Ammon's horn (tissue), 1 donor: ENCODE data around the gene ADAMTS2.
"Not testable (repeated sequence)": the region's sequence is repeated elsewhere in the genome, so short reads cannot be mapped to it uniquely, and the experiment has no call there.

Experiments used
- DNase-seq: peaks from one replicate; pipeline ENCODE4 v3.0.0-alpha.2; 2016; ENCODE audit warnings: low spot score

ADAMTS2 gene

GRCh38 chr5:179123491-179124272, 221.6 kb downstream of the ADAMTS2 start:
- DNase-seq, result no peak

GRCh38 chr5:179123109-179123426, 222.2 kb downstream of the ADAMTS2 start:
- DNase-seq, result no peak

DNA sequence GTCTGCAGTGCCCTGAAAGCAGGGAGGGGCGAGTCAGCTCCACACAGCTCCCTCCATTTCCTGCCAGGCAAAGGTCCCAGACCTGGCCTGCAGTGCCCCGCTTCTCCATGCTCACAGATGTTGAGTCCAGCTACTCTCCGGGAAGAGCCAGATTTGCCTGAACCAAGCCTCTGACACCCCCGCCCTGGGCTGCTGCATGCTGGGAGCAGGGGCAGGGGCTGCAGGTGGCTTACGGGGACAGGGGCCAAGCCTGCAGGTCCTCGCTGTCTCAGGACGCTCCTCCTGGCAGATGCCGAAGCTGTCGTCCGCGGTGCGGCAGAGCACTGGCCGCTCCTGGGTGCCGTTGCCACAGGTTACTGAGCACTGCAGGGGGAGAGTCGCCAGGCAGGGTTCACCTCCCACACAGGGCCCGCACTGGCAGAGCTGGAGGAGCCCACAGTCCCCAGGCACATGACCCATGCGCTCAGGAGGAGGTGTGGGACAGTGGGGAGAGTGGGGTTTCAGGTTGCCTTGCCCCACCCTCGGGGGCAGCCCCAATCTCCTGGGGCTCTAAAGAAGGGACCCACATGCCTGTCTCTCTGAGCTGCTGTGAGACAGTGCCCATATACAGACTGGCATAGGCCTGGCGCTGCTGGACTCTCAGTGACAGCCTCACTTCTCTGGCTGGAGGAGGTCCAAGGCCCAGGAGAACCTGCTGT, 222.7 kb downstream of the ADAMTS2 start:
- DNase-seq, result no peak

DNA sequence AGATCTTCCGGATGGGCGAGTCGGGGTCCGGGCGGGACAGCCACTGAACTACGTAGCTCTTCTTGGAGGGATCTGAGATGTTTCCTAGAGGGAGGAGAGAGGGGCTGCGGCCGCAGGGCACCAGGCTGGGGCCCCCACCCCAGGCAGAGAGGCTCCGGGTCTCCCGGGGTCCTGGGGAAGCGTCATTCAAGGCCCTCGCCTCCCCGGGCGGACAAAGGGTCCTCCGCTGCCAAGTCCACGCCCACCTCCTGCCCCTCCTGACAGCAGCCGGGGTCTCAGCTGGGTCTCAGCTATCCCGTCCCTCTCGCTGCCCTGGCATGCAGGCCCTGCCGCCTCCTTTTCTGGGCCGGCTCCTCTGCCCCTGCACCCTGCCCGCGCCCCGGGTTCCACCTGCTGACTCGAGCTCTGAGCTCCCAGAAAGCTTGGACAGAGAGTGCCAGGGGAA, 223.6 kb downstream of the ADAMTS2 start:
- no peak for DNase-seq

DNA sequence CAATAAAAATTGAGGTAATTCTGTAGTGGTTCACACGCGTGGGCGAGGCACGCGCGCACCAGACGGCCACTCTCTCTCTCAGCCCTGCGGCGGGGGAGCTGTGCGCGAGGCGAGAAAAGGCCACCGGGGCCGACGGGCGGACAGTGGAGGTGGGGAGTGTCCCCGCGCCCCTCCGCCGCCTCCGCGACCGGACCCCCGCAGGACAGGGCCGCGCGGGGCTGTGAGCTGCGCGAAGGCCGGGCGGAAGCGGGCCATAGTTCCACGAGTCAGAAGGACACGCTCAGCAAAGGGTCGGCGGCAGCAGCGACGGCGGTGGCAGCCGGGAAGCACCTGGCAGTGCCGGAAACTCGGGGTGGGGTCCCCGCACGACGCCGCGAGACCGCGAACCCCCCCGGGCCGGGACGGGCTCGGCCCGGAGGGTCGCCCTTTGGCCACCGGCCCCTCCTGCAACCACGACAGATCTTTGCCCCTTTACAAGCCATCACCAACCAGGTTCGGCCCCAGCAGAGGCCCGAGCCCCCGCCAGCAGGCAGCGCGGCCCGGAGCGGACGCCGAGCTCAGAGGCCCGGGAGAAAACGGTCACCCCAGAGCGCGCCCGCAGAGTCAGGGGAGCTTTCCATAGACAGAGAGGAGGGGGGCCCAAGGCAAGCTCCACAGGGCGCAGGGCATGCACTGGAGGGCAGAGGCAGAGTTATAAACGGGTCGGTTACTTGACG, 224.2 kb downstream of the ADAMTS2 start:
- no peak for DNase-seq

- DNase-seq, result no peak
These were observed 224.8 kb downstream of the ADAMTS2 start for GRCh38 chr5:179120421-179120861.

- DNase-seq, result no peak
These were observed 225.7 kb downstream of the ADAMTS2 start for GRCh38 chr5:179119415-179120170.

DNA sequence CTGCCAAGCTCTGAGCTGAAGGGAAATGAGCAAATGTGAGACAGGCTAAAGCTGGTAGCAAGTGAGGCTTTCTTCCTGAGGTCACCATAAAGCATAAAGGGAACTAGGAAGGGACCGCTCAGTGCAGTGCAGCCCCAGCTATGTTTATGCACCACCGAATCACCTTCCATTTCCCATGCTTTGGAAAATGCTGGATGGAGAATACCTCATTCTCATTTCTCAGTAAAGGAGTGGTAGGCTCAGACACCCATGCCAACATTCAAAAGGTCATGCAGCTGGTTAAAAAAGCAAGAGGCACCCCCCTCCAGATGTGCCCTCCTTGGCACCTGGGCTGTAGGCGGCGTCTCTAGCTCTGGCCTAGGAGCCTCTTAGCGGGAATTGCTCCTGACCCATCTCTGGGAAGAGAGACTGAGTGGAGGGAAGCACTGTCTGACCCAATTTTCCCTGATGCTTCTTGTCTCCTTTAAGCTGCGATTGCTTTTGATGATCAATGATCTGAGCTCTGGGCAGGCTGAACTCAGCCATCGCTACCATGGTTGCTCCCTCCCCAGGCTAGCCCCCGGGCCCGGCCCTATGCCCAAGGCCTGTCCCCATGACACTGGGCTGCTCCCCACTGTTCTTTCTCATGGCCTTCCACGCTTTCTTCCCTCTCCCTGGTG, 226.4 kb downstream of the ADAMTS2 start:
- DNase-seq, result no peak

- no peak for DNase-seq
These were observed 226.9 kb downstream of the ADAMTS2 start for GRCh38 chr5:179118338-179118737.

DNA sequence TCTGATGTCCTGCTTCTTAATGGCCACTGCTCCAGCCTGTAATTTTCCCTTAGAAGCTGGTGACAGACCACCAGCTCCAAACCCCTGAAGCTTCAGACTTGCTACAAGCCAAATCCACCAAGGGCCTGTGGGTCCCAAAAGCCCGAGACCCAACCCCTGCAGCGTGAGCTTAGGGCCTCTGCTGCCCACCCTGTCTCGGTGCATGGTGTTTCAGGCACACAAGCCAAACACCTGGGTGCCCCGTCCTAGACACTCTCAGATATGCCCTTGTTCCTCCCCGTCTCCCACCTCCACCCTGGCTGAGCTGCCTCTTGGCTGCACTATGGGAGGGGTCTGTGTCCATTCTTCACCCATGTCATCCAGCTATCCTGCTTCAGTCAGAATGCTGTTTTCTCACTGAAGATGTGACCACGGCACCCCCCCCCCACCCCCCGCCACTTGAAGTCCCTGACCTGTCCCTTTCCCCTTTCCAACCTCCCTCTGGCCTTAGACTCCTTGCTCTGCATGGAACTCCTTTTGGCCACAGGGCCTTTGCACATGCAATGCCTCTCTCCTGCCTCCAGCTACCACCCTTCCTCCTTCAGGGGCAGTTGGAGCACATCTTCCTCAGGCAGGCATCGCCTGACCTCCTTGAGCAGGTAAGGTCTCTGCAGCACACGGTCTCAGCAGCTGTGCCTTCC, 229.3 kb downstream of the ADAMTS2 start:
- no peak for DNase-seq

GRCh38 chr5:179115307-179115706, 230.0 kb downstream of the ADAMTS2 start:
- DNase-seq, result no peak

DNA sequence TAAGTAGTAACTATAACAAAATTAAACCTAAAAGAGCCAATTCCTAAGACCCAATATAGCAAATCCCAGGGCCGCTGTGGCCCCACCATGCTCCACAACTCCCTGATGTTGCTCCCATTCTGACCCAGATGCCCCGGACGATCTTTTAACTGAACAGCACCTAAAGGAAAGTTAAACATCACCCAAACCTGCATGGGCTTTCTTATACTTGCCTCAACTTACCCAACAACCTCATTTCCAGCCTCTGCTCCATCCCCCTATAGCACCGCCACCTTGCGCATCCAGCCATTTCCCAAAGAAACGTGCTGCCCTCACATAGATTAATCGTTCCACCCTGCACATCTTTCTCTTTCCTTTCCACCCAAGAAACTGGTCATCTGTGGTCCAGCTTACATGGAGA, 230.5 kb downstream of the ADAMTS2 start:
- no peak for DNase-seq

- DNase-seq, result no peak
These were observed 231.2 kb downstream of the ADAMTS2 start for GRCh38 chr5:179113945-179114641.

- no peak for DNase-seq
These were observed 232.1 kb downstream of the ADAMTS2 start for GRCh38 chr5:179113143-179113530.

DNA sequence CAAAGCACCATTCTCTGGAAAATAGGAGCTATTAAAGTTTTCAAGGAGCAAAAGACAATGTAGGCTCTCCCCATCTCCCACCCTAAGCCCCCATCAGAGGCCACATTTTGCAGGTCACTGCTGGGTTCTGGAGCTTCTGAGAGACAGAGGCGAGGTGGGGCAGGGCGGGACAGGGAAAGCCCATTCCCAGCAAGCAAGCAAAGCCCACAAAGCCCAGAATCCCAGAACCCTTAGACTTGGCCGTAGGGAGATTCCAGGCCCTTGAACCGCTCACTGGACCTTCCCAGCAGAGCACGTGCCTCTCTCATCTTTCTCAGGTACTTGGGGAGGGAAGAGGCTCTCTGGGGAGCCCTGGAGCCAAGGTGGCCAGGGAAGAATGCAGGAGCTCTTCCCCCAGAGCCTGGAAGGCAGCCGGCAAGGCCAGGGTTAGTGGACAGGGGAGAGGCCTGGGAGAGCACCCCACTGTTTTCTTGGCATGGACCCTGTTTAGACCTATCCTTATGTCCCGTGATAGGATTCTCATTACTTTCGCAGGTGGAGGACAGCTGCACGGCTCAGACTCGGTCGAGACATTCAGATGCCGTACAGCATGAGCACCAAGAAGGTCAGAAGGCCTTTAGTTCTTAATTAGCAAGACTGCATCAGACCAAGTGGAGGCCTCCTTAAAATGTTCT, 232.7 kb downstream of the ADAMTS2 start:
- no peak for DNase-seq

DNA sequence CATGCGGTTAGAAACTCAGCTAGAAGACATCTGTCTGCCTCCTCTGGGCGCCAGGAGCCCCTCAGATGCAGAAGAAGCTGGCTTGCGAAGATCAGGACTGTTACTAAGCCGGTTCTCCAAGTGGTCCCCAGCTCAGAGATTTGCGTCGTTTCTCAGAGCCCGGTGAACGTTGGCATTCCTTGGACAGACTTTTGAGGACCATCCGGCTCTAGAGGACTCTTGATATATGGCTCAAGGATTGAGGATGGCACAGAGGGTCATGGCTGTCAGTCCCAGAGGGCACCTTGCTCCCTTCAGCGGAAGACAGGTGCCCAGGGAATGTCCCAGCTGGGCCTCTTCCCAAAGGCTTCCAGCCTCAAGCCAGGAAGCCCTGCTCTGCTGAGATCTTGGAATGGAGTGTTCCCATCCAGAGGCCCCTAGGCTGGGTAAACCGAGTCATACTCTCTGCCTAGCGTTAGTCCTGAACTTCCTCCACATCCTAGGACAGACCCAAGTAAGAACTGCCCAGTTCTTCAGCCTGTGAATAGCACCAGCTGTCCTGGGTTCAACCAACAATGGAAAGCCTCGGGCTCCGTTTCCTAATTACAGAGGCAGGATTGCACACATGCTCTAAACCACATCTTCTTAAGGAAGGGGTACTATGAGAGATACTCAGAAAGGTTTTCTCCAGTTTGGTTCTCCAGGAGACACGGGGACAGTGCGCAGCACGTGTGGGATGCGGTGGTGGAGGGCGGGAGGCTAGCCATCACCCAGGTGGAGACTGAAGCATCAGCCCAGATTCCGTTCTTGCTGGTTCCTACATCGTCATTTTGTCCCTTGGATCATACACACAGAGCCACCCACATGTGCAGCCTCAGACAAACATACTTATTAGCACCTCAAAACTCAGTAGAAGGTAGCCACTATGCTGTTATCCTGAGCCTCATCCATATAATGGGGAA, 233.7 kb downstream of the ADAMTS2 start:
- DNase-seq, result no peak

- DNase-seq, result no peak
These were observed 234.7 kb downstream of the ADAMTS2 start for GRCh38 chr5:179110528-179110927.

GRCh38 chr5:179101282-179101681, 244.0 kb downstream of the ADAMTS2 start:
- DNase-seq, result not testable (repeated sequence)

- DNase-seq, result no peak
These were observed 255.8 kb downstream of the ADAMTS2 start for GRCh38 chr5:179089502-179089901.
